D721Med (cell line): Measurements from ENCODE around the gene RAB11A.

Source experiments
- DNase-seq: peaks from one replicate; pipeline ENCODE4 v3.0.0; 2011; ENCODE audit warnings: low spot score; ENCODE audit not compliant: insufficient read length
- FAIRE-seq: peaks from 2 replicates; lab custom pipeline; 2011; peaks lifted over from hg19 to GRCh38; lab: Jason Lieb, UNC
- TF ChIP-seq, protein P1 (sequence below): IDR thresholded peaks from 2 replicates; pipeline ENCODE4 v1.5.1; 2012; ENCODE audit warnings: mild to moderate bottlenecking, control low read depth; ENCODE audit not compliant: insufficient read depth; ENCODE audit errors: missing control alignments

RAB11A gene

DNA sequence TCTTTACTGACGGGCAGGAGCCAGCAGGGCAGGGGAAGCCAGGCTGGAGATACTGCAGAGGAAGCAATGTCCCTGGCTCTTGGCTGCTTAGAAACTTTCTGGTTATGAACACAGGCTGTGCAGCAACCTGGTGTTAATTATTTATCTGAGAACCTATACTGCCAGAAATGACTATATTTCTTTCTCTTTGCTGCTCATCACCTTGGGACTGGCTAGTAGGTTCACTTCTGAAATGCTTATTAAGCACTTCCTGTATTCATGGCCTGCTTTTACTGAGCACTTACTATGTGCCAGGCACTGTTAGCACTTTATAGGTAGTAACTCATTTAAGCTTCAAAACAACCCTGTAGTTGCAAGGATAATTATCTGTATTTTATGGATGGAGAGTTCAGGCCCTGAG is 57.6 kb downstream of the RAB11A start:
- FAIRE-seq = no peak
- TF ChIP-seq, protein P1, sequence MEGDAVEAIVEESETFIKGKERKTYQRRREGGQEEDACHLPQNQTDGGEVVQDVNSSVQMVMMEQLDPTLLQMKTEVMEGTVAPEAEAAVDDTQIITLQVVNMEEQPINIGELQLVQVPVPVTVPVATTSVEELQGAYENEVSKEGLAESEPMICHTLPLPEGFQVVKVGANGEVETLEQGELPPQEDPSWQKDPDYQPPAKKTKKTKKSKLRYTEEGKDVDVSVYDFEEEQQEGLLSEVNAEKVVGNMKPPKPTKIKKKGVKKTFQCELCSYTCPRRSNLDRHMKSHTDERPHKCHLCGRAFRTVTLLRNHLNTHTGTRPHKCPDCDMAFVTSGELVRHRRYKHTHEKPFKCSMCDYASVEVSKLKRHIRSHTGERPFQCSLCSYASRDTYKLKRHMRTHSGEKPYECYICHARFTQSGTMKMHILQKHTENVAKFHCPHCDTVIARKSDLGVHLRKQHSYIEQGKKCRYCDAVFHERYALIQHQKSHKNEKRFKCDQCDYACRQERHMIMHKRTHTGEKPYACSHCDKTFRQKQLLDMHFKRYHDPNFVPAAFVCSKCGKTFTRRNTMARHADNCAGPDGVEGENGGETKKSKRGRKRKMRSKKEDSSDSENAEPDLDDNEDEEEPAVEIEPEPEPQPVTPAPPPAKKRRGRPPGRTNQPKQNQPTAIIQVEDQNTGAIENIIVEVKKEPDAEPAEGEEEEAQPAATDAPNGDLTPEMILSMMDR = no peak
- DNase-seq = no peak

DNA sequence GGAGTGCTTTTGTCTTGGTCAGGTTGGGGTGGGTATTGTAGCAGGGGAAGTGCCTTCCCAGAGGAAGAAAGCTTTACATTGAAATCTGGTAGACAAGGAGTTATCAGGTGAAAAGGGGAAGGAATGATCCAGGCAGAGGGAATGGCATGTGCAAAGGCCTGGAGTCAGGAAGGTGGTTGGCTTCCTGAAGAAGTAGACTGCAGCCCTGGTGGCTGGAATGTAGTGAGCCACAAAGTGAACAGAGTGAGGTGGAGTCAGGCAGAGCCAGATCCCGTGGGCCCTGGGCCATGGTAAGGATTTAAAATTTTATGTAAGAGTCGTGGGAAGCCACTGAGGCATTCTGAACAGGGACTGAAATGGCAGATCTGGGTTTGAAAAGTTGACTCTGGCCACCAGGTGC is 58.3 kb downstream of the RAB11A start:
- TF ChIP-seq, protein P1 = no peak

DNA sequence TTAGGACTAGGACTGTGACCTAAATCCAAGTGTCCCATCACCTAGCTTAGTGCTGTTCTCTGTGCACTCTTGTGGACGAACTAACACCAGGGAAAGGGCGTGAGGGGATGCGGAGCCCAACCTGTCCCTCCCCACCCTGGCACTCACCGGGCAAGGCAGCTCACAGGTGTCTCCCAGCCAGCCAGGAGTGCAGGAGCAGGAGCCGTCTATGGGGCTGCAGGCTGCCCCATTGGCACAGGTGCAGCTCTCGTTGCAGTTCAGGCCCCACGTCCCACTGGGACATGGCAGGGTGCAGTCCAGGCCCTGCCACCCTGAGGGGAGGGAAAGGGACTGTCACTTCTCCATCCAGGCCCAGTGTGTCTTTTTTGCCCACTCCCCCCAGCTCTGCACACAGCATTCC is 60.3 kb downstream of the RAB11A start:
- TF ChIP-seq, protein P1 = no peak
- DNase-seq (no peak), FAIRE-seq (no peak)

More for the DNA sequence above, 58.3 kb downstream of the RAB11A start:
- no peak for FAIRE-seq
- no peak for DNase-seq

DNA sequence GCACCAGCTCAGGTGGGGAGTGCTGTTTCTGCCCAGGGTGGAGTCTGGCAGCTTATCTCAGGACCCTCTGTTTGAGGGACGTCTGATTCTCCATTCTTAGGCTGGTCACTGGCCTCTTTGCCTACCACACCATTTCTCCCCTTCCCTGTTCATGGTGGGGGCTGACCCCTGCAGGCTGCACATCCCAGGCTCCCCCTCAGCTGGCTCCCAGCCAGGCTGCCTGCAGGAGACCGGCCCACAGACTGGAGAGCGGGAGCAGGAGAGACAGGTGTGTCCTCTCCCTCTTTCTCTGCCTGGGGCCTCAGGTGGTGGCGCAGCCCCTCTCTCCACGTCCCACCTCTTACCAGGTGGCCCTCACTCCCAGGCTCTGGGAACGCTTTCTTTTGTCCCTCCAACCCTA is 60.8 kb downstream of the RAB11A start:
- no peak for DNase-seq
- TF ChIP-seq, protein P1 = no peak
- no peak for FAIRE-seq

DNA sequence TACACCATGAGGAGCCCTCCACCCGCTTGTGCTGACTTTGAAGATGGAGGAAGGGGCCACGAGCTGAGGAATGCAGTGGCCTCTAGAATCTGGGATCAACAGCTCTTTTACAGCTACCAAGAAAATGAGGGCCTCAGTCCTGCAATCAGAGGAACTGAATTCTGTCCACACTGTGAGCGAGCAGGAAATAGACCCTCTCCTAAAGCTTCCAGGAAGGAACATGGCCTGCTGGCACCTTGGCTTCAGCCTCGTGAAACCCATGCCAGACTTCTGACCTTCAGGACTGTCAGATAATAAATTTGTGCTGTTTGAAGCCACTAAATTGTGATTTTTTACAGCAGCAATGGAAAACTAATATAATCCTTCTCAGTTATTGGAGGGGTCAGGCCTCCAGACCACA is 61.9 kb downstream of the RAB11A start:
- no peak for FAIRE-seq
- DNase-seq = no peak
- TF ChIP-seq, protein P1 = no peak

DNA sequence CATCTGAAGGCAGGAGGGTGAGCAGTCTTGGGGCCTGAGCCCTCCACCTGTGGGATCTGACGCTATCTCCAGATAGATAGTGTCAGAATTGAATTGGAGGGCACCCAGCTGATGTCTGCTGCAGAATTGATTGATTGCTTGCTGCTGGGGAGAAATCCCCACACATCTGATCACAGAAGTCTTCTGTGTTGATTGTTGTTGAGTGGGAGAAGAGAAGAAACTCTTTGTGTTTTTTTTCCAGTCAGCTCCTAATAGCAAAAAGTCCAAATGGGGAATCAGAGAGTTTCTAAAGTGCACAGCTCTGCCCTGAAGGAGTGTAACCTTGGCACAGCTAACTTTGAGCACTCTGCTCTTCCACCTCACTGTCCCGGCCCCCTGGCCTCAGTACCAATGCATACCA is 66.1 kb downstream of the RAB11A start:
- TF ChIP-seq, protein P1 = no peak
- FAIRE-seq (no peak), DNase-seq (no peak)

DNA sequence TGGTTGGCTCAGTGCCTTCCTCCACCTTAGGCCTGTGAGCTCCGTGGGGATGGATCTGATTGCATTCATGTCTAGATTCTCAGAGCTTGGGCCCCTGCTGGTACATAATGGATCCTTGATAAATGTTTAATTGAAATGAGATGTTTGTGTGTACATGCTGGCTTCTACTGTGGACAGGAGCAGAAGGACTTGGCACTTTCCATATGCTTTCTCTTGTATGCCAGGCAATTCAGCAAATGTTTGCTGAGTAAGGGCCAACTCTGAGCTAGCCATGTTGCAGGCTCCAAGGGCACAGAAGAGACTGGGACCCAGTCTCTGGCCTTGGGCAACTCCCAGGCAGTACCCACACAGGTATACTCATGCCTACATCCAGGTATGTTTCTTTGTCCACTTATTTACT is 67.0 kb downstream of the RAB11A start:
- TF ChIP-seq, protein P1 = no peak
- FAIRE-seq = no peak
- no peak for DNase-seq
